ENCODE measurements around the gene TXNRD1.
A peak's percentile ranks its signal among the peaks of the same experiment; 100 is the strongest.
"Not testable (repeated sequence)": the region's sequence is repeated elsewhere in the genome, so short reads cannot be mapped to it uniquely, and the experiment has no call there.

The TXNRD1 gene

DNA sequence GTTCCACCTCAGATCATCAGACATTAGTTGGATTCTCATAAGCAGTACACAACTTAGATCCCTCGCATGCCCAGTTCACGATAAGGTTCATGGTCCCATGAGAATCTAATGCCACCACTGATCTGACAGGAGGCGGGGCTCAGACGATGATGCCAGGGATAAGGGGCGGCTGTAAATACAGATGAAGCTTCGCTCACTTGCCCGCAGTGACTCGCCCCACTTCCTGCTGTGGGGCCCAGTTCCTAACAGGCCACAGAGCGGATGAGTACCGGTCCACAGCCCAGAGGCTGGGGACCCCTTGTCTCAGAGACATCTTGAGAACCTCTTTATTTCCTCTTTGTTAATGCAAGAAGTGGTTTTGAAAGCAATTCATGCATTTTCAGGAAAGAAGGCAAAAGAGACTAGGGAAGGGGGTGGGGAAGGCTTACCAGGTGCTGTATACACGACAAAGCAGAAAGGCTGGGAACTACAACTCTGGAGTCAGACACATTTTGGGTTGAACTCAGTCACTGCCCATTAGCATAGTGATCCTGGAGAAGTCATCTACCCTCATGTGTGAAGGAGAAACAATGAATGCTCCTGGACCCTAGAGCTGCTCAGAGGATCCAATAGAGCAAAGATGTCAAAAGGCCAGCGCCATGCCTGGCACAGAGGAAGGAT, 156.6 kb downstream of the TXNRD1 start:
- DNase-seq (ENCODE audit: low spot score): no peak

- DNase-seq (ENCODE audit: low spot score): no peak
Observed at GRCh38 chr12:104372721-104373335, 157.2 kb downstream of the TXNRD1 start.

- no peak for DNase-seq (ENCODE audit: low spot score)
Observed at GRCh38 chr12:104374071-104374470, 158.5 kb downstream of the TXNRD1 start.

DNA sequence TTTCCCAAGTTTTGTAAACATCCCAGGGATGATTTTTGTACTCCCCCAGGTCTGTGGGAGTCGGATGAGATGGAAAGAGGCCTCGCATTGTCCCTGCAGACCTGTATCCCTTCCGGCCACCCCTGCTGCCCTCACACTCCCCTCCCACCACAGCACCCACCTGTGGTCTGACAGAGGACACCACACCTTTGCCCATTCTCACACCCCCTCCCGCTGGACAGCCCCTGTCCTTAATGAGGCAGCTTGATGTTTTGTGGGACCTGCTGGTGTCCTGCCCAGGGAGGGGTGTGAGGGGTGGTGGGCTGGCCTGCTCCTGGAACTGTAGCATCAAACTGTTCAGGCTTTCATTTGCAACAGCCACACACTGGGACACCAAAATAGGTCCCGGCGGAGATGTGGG, 159.2 kb downstream of the TXNRD1 start:
- no peak for DNase-seq (ENCODE audit: low spot score)

GRCh38 chr12:104375775-104376174, 160.2 kb downstream of the TXNRD1 start:
- no peak for DNase-seq (ENCODE audit: low spot score)

- DNase-seq (ENCODE audit: low spot score): no peak
Observed at GRCh38 chr12:104376650-104377513, 161.3 kb downstream of the TXNRD1 start.

DNA sequence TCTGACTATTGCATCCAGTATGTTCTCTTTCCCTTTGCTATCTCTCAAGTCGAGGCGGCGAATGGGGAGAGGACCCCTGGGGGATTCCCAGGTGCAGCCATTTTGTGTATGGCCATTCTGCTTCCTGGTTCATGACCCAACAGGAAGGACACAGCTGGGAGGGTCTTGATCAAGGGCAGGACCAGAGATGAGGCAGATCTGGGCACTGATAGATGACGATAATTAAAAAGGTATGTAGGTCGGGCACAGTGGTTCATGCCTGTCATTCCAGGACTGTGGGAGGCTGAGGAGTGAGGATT, 161.9 kb downstream of the TXNRD1 start:
- no peak for DNase-seq (ENCODE audit: low spot score)

DNA sequence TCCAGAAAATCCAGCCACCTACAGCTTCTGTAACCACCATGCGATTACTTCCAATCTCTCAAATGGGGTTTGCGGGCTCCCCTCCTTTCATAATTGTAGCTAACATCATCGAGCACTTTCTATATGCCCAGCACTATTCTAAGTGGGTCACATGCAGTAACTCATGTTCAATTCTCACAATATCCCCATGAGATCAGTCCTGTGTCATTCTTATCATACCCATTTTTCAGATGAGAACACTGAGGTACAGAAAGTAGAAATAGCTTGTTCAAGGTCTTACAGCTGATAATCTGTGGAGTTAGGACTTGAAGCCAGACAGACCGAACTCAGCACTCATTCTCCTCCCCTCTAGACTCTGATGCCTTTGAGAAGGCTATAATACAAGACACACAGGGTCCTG, 162.8 kb downstream of the TXNRD1 start:
- no peak for DNase-seq (ENCODE audit: low spot score)

GRCh38 chr12:104381341-104381730, 165.8 kb downstream of the TXNRD1 start:
- no peak for DNase-seq (ENCODE audit: low spot score)

GRCh38 chr12:104381731-104382480, 166.3 kb downstream of the TXNRD1 start:
- peak; percentile 81 for DNase-seq (ENCODE audit: low spot score)

GRCh38 chr12:104384141-104384880, 168.7 kb downstream of the TXNRD1 start:
- no peak for DNase-seq (ENCODE audit: low spot score)

DNA sequence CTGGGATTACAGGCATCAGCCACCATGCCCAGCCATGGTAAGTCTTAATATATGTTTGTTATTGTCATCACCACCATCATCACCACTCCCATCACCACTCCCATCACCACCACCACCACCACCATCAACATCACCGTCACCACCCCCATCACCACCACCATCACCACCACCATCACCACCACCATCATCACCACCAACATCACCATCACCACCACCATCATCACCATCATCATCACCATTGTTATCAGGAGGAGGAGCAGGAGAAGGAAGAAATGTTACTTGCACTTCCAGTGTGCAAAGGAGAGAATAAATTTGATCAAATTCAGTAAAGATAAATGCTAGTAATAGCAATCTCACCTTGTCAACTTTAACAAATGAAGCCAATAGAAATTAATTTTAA, 169.9 kb downstream of the TXNRD1 start:
- no peak for DNase-seq (ENCODE audit: low spot score)

- DNase-seq (ENCODE audit: low spot score): no peak
Observed at GRCh38 chr12:104386461-104386860, 170.9 kb downstream of the TXNRD1 start.

DNA sequence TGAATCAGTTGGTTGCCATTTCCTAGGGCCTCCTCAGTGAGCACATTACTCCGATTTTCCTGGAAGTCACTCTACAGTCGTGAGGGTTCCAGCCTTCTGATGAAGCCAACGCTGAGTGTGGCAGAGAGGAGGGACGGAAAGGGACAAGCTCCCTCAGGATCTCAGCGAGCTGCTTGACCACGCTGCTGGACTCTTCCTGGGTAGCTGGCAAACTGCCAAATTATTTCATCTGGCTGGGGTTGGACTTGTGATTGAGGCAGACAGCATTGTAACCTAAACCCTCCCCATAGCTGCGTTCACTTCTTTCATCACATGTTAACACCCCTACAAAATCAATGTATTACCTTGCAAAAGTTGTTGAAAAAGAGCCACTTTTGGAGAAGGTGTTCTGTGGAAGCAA, 171.6 kb downstream of the TXNRD1 start:
- no peak for DNase-seq (ENCODE audit: low spot score)

DNA sequence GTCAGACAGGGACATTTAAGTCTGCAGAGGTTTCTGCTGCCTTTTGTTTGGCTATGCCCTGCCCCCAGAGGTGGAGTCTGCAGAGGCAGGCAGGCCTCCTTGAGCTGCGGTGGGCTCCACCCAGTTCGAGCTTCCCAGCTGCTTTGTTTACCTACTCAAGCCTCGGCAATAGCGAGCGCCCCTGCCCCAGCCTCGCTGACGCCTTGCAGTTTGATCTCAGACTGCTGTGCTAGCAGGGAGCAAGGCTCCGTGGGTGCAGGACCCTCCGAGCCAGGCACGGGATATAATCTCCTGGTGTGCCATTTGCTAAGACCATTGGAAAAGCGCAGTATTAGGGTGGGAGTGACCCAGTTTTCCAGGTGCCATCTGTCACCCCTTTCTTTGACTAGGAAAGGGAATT, 178.5 kb downstream of the TXNRD1 start:
- DNase-seq (ENCODE audit: low spot score): not testable (repeated sequence)
